HG03108 (cell line): ENCODE results near the gene CASZ1.

ENCODE experiments used
- ATAC-seq: cut with Tn5 transposase; IDR thresholded peaks from one replicate; pipeline ENCODE4 v1.9.1; 2021; ENCODE audit warnings: moderate library complexity; ENCODE audit not compliant: unreplicated experiment

CASZ1 gene

DNA sequence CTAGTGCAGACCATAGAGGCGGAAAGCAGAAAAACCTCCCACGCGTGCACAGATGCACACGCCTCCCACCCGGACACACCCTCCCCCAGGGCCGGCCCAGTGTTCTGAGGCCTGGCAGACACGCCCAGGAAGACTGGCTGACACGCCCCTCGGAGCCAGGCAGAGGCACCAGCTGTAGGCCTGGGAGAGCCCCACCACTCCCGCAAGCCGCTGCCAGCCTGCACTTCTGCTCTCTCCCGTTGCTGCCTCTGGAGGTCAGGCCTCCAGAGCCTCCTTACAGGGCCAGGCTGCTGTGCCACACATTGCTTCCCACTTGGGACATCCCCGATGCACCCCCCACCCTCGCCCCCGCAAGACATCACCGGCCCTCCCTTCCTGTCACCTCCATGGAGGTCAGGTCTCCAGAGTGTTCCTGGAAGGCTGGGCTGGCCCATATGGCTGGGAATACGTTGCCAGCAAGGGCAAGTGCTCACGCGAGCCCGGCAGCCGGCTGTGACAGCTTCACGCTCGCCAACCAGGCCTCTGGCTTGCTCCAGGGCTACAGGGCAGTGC lies 40.4 kb downstream of the CASZ1 start:
- no peak for ATAC-seq

DNA sequence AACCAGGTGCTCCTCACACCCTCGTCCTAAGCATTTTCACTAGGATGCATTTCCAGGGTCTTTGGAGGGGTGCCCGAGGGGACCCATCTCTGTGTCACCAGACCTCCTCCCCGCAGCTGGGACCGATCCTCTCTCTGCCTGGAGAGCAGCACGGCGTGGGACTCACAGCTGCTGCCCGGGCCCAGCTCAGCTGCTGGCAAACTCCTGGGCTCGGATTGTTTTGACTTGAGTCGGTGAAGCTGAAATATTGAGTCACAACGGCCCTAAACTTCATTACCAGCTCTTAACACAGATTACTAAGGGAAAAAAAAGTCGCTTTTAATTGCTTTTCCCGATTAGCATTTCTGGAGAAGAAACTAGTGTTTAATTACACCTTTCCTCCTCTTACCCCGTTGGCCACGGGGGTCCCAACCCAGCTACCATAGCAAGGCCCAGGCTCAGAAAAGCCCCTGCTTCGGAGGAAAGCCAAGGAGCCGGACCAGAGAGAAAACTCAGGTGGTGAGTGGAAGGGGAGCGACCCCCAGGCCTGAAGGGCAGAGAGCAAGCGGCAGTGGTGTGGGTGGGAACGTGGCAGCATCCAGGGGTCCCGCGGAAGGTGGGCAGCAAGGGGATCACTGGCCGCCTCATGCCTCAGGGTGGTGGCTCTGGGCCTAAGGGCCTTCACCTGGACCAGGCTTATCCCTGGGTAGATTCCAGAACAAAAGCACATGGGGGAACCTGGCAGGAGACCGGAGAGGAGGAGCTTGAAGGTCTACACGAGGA lies 41.7 kb downstream of the CASZ1 start:
- ATAC-seq, result no peak

DNA sequence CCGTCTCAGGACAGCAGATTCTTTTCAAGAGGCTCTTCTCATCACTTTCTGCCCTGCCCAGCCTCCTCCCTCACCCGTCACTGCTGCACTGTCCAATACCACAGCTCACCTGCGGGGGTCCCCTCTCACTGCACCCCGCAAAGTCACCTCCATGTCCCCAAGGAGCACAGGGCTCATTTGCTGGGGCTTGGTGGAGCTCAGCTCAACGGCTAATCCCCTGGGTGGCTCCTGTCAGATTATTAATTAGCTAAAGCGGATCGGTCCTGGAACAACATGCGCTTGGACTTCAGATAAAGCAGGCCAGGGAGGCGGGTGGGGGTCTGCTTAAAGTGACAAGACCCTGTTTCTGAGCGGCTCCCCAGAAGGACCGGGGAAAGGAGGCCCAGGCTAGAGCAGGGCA lies 43.1 kb downstream of the CASZ1 start:
- ATAC-seq, result no peak

DNA sequence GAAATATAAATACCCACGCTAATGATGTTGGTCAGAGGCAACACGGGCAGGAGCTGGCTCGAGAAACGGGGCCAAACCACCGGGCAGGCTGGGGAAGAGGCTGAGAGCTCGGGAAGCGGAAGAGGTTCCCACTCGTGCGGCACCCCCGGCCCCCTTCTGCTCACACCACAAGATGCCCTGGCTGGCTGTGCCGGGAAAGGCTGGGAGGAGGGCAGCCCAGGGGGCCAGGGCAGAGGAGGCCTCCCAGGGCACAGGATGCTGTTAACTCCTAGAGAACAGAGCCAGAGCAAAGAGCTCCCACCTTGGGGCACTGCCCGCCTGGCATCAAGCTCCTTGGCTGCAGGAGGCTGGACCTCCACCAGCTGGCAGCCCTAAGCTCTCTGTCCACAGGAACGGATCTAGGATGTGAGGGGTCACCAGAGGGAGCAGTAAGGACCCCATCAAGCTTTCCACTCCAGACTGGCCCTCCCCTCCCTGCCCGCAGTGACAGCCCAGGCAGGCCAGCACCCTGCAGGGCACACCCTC lies 44.8 kb downstream of the CASZ1 start:
- ATAC-seq, result no peak

DNA sequence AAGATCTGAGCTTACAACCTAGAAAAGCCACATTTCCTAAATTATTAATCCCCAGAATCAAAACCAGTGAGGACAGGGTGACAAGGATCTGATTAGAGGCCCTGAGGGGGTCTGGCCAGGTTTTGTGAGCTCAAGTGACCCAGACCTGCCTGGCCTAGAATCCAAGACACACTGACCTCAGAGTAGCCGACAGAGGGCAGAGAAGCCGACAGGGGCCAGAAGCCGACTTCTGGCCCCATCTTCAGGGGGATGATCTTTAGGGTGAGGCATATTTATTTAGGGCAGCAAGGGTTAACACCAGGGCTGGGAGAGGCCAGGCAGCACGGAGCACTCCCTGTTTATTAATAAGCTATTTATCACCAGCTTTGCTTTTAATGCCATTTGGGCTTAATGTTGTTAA lies 45.3 kb downstream of the CASZ1 start:
- ATAC-seq, result no peak

DNA sequence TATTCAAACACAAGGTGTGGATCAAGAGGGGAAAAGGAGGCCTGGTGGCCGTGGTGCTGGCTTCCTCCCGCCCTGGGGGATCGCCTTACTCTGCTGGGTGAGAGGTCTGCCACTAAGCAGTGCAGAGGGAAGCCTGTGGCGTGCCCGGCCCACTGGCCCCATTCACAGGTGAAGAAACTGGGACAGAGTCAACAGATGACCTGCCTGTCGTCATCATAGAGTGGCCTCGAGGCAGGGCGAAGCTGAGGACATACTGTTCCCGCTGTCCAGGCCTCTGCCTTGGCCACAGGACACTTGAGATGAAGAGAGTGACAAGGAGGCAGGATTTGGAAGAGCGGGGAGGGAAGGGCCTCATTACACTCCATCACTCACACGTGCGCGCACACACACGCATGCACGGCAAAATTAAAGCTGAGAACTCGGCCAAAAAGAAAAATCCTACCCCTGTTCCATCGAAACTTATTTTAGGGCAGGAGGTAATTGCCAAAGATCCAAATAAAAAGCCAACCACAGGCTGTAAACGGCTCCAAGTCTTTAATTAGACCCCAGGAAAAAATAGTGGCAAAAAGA lies 50.5 kb downstream of the CASZ1 start:
- ATAC-seq, result no peak

DNA sequence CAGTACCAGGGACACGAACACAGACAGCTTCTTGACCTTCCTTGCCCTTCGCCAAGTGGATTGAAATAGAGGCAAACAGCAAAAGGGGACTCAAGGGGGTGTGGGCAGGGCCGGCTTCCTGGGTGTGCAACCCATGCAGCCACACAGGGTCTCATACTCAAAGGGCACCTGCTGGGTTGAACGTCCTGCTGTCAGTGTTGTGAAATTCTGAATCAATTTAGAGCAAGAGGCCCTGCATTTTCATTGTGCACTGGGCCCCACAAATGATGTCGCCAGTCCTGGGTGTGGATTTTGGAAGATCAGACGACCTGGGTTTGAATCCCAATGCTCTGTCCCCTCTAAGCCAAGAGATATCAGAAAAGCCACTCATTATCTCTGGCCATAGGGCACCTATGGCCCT lies 51.1 kb downstream of the CASZ1 start:
- ATAC-seq, result no peak

DNA sequence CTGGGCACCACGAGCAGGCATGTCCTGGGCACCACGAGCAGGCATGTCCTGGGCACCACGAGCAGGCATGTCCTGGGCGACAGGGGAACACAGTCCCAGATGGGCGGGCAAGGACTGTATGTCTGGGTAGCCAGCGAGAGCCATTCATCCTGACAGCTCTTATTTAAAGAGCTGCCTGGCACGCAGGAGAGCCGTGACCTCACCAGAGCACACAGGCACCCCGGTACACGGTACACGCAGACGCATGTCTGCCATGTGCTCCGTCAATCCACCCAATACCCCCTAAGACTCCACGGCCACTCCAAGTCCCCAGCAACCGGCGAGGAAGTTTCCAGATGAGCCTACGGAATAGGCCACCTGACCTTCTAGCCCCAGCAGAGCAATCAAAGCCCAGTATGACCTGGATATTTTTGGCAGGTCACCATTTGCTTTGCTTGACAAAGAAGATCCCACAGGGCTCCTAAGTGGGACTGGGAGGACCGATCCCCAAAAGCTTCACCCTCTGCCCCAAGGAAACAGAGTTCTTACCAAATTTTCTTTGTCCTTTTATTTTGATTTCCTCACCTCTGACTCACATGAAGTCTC lies 51.7 kb downstream of the CASZ1 start:
- no peak for ATAC-seq

DNA sequence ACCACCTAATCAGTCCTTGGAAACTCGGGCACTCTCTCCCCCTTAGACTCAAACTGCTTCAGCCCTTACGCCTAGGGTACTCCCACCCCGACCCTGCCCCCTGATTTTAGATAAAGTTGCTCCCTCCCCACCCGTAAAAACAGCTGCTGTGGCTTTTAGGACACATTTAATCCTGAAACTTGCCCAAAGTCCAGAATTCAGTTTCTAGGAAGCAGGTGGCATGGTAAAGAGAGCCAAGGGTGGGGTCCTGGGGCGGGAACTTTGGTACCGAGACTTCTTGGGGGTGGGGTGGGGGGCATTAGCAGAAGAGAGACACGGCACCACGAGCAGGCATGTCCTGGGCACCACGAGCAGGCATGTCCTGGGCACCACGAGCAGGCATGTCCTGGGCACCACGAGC lies 52.4 kb downstream of the CASZ1 start:
- no peak for ATAC-seq

DNA sequence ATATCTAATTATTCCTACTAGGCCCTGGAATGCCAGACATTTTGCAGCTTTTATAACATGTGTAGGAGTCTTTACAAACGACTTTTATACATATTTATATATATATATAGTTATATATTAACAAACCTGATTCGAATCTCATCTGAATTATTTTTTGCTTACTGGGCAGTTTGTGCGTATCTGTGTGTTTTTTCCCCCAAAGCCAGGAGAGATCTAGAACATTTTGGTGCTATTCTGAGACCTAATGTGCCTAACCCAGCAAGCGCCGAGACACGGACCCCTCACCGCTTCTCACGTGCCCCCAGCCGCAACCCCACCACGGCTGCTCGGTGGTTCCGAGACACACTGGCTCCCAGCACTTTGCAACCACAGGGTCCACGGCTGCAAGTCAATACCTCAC lies 54.8 kb downstream of the CASZ1 start:
- no peak for ATAC-seq

DNA sequence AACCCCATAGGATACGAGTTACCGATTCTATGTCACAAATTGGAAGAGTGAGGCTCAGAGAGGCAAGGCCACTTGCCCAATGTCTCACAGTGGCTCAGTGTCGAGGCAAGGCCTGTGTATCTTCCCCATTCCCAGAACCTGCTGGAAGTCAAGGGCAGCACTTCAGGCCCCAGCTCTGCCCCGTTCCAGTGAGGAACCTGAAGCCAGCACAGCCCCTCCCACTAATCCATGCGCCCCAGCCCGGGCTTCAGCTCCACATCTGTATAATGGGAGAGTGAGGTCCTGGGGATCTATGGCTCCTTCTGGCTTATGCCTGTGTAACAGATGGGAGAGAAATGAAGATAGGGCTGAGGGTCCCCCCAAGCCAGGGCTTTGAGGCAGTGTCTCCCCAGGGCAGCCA lies 56.3 kb downstream of the CASZ1 start:
- no peak for ATAC-seq

DNA sequence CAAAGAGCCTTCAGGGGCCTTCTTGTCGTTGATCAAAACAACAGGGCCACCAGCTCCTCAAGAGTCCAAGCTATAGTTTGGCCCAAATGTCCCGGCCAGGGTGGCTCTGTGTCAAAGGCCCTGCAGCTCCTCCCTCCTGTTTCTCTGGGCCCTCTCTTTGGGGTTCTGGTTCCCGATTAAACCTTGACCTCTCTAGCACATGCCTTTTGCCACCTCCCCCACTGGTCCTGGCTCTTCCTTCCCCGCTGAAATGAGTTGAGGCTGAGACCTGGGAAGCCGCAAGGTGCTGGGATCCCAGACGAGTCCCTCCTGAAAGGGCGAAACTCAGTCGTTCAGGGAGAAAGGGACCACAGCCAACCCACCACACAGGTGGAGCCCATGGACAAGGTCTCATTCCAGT lies 56.9 kb downstream of the CASZ1 start:
- no peak for ATAC-seq

DNA sequence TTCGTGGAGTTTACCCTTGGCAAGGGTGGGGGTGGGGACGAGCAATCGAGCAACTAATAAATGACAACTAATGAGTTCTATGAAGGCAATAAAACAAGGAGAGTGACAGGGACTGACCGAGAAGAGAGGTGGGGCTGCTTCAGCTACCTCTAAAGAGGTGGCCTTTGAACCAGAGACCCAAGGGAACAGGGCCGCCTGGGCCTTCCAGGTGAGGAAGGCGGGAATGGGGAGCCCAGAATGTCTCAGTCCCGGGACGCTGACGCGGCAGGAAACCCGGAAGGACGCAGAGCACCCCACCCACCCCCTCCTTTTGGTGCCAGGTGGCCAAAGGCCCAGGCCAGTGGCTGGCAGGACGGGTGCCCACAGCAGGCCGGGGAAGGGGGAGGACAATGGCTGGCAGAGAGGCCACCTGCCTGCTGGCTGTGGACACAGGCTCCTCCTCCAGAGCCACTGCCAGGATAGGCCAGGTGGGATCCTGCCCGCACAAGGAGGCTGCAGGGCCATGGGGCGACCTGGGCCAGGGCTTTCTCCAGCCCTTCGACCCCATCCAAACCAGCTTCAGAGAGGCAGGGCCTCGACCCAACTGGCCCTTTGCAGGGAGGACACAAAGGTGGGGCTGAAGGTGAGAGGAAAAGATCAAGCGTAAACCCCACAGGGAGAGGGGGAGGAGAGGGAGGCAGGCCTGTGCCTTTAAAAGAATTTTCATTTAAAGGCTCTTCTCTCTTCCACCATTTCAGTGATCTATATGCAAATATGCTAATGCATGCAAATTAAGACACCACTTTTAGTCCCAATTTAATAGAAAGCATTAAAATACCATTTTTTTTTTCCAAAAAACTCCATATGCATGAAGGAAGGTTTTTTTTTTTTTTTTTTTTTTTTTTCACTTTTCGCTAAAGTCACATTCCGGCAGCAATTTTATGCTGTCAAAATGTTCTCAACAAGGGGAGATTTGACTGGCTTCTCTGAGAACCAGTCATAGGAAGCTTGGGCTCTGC lies 58.1 kb downstream of the CASZ1 start:
- no peak for ATAC-seq

DNA sequence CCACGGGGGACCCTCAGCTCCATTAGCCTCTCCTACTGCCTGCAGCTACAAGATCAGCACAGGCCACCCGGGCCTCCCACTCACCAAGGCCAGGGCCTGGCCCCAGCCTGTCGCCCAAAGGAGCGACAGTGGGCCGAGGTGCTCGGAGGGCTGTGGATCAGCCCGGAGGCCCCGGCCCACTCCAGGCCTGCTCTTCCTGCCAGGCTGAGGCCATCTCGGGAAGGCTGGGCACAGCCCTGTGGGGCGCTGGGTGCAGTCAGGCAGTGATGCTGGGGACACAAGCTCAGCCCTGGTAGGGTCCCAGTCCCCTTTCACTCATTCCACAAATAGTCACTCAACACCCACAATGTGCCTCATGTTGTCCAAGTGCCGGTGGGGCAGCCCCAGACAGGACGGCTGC lies 58.8 kb downstream of the CASZ1 start:
- no peak for ATAC-seq

DNA sequence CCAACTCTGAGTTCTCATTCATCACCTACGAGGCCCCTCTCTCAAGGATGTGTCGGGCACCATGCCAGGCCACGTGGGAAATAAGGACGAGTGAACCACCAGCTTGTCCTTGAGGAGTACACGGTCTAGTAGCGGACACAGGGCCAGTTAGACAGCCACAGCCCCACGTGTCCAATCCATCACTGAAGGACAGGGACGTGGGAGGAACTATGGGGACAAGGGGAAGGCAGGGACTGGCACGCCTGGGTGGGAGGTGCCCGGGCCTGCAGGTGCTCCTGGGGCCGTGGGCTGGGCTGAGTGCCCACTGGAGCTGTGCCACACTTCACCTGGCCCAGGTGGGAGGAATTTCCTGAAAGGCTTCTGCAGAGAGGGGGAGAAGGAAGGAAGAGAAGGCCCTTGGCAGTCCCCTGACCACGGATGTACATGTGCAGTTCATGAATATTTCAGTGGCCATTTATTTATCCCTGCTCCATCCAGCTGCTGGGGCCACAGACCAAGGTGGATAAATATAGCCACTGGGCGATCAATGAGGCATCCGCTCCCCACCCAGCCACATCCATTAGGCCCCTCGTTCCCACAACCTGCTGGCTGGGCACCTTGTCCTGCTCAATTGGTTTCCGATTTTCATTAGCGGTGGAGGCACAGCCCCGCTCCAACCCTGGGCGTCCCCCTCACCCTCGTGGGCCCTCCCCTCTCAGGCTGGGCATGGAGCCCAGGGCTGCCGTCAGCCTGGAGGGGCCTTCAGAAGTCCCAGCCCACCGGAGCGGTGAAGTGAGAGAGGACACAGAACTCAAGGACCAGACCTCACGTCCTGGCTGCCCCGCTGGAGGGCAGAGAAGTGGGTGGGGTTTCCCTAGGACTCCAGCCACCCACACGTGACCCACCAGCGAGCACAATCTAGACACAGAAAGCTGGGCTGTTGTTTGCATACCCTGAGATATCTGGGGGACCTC lies 59.5 kb downstream of the CASZ1 start:
- ATAC-seq, result no peak

DNA sequence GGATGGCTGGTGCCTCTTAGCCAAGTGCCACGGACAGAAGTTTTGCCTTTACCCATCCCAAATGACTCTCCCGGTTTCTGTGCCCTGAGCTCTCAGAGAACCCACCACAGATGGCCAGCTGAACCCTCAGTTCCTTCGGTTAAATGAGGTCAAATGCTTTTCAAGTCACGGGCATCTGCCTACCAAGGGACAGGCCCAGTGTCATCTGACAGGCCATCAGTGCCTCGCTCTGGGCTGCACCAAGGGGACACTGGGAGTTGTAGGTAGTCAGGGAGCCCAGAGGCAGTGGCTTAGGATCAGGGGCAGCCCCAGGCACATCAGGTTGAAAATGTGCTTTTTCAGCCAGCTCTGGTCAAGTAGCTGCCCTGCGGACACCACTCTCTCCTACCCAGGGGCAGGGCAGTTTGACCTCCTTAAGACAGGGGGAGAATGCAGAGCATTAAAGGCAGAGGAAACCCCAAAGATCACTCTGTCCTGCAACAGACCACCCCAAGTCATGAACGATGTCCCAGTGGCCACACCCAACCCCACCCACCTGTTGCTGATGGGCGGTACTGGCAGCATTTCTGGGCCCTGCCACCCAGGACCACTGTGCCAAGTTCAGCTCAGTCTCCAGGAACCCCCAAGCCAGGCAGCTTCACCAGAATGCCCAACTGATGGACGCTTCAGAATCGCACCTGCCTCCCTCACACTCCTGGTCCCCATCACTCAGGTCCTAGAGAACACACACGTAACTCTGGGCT lies 60.7 kb downstream of the CASZ1 start:
- no peak for ATAC-seq

DNA sequence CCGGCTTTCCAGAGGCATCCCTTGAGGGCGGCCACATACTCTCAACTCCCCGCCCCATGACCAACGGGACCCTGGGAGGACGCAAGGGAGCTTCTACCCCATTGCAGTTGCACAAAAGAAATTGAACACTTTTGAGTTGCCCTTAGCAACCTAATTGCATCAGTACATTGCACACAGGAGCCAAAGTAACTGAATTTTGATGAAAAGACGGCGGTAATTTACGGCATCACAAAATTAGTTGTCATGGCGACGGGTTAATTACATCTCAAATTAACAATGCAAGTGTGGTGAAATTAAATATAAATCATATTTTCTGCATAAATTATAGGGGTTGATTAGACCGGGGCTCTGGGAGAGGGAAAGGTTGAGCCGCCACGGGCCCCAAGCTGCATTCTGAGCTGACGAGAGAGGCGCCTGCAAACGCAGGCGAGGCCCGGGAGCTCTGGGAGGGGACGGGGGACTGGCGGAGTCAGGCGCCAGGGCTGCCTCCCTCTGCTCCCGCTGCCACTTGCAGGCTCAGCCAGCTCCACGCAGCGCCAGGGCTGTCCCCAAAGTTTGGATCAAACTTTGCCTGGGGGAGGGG lies 61.4 kb downstream of the CASZ1 start:
- ATAC-seq, result no peak

DNA sequence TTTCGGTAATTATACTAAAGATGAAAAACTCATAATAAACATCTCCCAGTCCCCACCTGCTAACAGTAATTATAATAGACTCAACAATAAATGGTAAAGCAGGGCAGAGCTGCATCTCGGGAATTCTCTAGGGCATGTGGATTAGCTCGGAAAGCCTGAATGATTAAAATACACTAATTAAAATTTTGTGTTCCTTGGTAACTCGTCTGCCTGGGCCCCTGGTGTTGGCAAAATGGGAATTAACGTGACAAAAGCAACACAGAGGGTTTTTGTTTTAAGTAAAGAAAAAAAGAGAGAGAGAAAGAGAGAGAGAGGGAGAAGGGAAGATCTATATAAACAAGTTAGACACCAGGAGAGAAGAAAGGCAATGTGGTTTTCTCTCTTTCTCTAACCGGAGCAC lies 62.1 kb downstream of the CASZ1 start:
- no peak for ATAC-seq
